HepG2 (cell line): ENCODE measurements around the gene RABGGTA. TPM values are rescaled to one million over a fixed set of nuclear protein-coding genes. Genes with fewer than 3 reads are reported as not detected.
A peak's percentile ranks its signal among the peaks of the same experiment; 100 is the strongest.

Experiments used
- CHD2 ChIP-seq: IDR thresholded peaks from 2 replicates; pipeline ENCODE4 v1.6.1; 2011; ENCODE audit warnings: low read depth, low read length, improper control_type of control experiment
- NCOR1 ChIP-seq: fragments of 200-600 bp; sonication (generic); IDR thresholded peaks from 2 replicates; pipeline ENCODE4 v1.7.0; 2017; ENCODE audit warnings: antibody characterized with exemption, low read length, borderline replicate concordance
- RBAK ChIP-seq: sonication (generic); formaldehyde crosslinking; IDR thresholded peaks from 2 replicates; pipeline ENCODE4 v1.5.1; 2020; ENCODE audit warnings: mild to moderate bottlenecking, missing genetic modification reagents
- RFX5 ChIP-seq: IDR thresholded peaks from 2 replicates; pipeline ENCODE4 v1.6.1; 2011; ENCODE audit warnings: low read depth, low read length, improper control_type of control experiment
- SIX1 ChIP-seq: sonication (generic); formaldehyde crosslinking; IDR thresholded peaks from 2 replicates; pipeline ENCODE4 v1.4.0; 2020; ENCODE audit warnings: missing genetic modification reagents, borderline replicate concordance
- ZNF136 ChIP-seq: sonication (generic); formaldehyde crosslinking; IDR thresholded peaks from 2 replicates; pipeline ENCODE4 v1.8.1; 2022; ENCODE audit warnings: low read depth, mild to moderate bottlenecking, moderate library complexity, missing genetic modification reagents
- ZNF354B ChIP-seq: sonication (generic); formaldehyde crosslinking; IDR thresholded peaks from 2 replicates; pipeline ENCODE4 v1.8.0; 2022; ENCODE audit warnings: mild to moderate bottlenecking, missing genetic modification reagents
- ZNF615 ChIP-seq: sonication (generic); formaldehyde crosslinking; IDR thresholded peaks from 2 replicates; pipeline ENCODE4 v1.5.0; 2020; ENCODE audit warnings: mild to moderate bottlenecking, missing genetic modification reagents, borderline replicate concordance
- ZNF841 ChIP-seq: sonication (generic); formaldehyde crosslinking; IDR thresholded peaks from 2 replicates; pipeline ENCODE4 v1.8.1; 2023; ENCODE audit warnings: missing genetic modification reagents, borderline replicate concordance
- ZSCAN9 ChIP-seq: IDR thresholded peaks from 2 replicates; pipeline ENCODE4 v1.6.1; 2016; ENCODE audit warnings: borderline replicate concordance
- polyA plus RNA-seq, 8 experiments: library from polyadenylated mRNA; depleted of rRNA in 3 of 8; stranded (reverse) in 7 of 8; unstranded in 1 of 8; fragments of >200 nt; fragmentation: Illumina TruSeq in 4 of 8; extraction: Trizol in 4 of 8; gene quantifications; 2 replicates each; pipeline versions ENCODE4 v1.2.1 to v1.2.3, GENCODE V29; 2011 to 2016; ENCODE audit warnings: low read depth in 4 of 8, missing spikeins in 1 of 8, mixed read lengths in 1 of 8; ENCODE audit not compliant: insufficient read depth in 1 of 8
- total RNA-seq, 5 experiments: library from RNA; depleted of rRNA; stranded (reverse); fragments of >200 nt; fragmentation: Illumina TruSeq; extraction: Trizol; gene quantifications; 2 replicates each; pipeline ENCODE4 v1.2.3, GENCODE V29; 2016; ENCODE audit warnings: low read depth in 1 of 5
- TF ChIP-seq, protein P1 (sequence below): sonication (generic); formaldehyde crosslinking; IDR thresholded peaks from 2 replicates; pipeline ENCODE4 v1.4.0; 2020; ENCODE audit warnings: missing genetic modification reagents
- TF ChIP-seq, protein P2 (sequence below): sonication (generic); formaldehyde crosslinking; IDR thresholded peaks from 2 replicates; pipeline ENCODE4 v1.8.0; 2022; ENCODE audit warnings: missing genetic modification reagents, mild to moderate bottlenecking, inconsistent platforms, borderline replicate concordance
- TF ChIP-seq, protein P3 (sequence below): sonication (generic); formaldehyde crosslinking; IDR thresholded peaks from 2 replicates; pipeline ENCODE4 v1.4.0; 2020; ENCODE audit warnings: mild to moderate bottlenecking, low read depth, missing genetic modification reagents
- TF ChIP-seq, protein P4 (sequence below): sonication (generic); formaldehyde crosslinking; IDR thresholded peaks from 2 replicates; pipeline ENCODE4 v1.5.1; 2020; ENCODE audit warnings: missing genetic modification reagents, mild to moderate bottlenecking, borderline replicate concordance
- TF ChIP-seq, protein P5 (sequence below): sonication (generic); formaldehyde crosslinking; IDR thresholded peaks from 2 replicates; pipeline ENCODE4 v1.5.1; 2020; ENCODE audit warnings: missing genetic modification reagents, mild to moderate bottlenecking, borderline replicate concordance
- TF ChIP-seq, protein P6 (sequence below): IDR thresholded peaks from 2 replicates; pipeline ENCODE4 v1.6.1; 2018; ENCODE audit warnings: missing genetic modification reagents
- TF ChIP-seq, protein P7 (sequence below): IDR thresholded peaks from 2 replicates; pipeline ENCODE4 v1.6.1; 2016
- TF ChIP-seq, protein P8 (sequence below), 2 experiments: fragments of 450-650 bp in 1 of 2; sonication (generic) in 1 of 2; formaldehyde crosslinking; IDR thresholded peaks; 2 replicates each; pipeline versions ENCODE4 v1.5.0 to v1.8.0; 2020 to 2022; ENCODE audit warnings: mild to moderate bottlenecking in 1 of 2, missing genetic modification reagents in 1 of 2

RABGGTA gene
- total and polyA plus RNA-seq, 2 of the 13 experiments (the other 11 are each of a cell fraction or from before 2014, with no cell fraction given): 57.9 to 90.8 TPM

DNA sequence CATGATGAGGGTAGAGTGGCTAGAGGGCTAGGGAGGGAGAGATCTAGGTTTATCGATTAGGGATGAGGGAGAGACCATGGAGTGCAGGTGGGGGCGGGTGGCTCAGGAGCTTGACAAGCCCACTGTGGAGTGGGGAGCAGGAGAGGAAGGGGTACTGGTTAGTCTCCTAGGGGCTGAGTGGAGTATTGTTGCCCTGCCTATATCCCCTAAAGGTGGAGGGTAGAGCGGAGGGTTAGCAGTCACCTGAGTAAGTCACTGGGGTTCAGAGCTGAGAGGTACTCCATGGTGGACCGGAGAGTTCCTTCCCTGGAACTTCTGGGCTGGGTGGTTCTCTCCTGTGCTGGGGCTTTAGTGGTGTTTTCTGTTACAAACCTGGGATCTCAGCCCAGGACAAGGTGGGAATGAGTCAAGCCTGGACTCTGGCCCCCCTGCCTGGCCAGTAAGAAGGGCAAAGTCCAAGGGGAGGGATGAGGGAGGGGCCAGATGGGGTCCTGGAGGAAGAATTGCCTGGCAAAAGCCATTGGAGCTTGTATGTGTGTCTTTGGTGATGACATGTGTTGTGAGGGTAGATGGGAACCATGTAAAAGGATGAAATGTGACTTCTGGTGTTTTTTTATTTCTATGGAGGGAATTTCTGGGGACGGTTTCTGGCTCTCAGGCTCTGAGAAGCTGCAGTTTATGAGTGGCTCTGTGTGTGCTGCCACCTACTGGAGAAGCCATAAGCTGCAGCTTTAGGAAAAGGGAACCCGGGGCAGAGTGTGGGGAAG is 36.4 kb upstream of the RABGGTA start, which contains the start of gene CIDEB (continued):
- TF ChIP-seq, protein P1, sequence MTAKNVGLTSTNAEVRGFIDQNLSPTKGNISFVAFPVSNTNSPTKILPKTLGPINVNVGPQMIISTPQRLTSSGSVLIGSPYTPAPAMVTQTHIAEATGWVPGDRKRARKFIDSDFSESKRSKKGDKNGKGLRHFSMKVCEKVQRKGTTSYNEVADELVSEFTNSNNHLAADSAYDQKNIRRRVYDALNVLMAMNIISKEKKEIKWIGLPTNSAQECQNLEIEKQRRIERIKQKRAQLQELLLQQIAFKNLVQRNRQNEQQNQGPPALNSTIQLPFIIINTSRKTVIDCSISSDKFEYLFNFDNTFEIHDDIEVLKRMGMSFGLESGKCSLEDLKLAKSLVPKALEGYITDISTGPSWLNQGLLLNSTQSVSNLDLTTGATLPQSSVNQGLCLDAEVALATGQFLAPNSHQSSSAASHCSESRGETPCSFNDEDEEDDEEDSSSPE (CRISPR knock-in tag): peak; percentile 55; the same call in 1 of the 2 replicates
- TF ChIP-seq RBAK (CRISPR knock-in tag): no peak
- TF ChIP-seq, protein P2, sequence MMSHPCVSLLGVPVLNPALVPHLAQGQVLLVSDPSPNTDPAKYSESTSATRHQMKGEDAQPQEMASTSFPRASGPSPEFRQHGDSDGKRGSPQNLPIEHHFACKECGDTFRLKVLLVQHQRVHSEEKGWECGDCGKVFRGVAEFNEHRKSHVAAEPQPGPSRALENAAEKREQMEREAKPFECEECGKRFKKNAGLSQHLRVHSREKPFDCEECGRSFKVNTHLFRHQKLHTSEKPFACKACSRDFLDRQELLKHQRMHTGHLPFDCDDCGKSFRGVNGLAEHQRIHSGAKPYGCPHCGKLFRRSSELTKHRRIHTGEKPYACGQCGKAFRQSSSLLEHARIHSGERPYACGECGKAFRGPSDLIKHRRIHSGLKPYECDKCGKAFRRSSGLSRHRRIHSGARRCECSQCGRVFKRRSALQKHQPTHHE (CRISPR knock-in tag): no peak
- TF ChIP-seq, protein P3, sequence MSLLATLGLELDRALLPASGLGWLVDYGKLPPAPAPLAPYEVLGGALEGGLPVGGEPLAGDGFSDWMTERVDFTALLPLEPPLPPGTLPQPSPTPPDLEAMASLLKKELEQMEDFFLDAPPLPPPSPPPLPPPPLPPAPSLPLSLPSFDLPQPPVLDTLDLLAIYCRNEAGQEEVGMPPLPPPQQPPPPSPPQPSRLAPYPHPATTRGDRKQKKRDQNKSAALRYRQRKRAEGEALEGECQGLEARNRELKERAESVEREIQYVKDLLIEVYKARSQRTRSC (CRISPR knock-in tag): peak; percentile 63
- peak; percentile 100 for TF ChIP-seq NCOR1
- TF ChIP-seq, protein P4, sequence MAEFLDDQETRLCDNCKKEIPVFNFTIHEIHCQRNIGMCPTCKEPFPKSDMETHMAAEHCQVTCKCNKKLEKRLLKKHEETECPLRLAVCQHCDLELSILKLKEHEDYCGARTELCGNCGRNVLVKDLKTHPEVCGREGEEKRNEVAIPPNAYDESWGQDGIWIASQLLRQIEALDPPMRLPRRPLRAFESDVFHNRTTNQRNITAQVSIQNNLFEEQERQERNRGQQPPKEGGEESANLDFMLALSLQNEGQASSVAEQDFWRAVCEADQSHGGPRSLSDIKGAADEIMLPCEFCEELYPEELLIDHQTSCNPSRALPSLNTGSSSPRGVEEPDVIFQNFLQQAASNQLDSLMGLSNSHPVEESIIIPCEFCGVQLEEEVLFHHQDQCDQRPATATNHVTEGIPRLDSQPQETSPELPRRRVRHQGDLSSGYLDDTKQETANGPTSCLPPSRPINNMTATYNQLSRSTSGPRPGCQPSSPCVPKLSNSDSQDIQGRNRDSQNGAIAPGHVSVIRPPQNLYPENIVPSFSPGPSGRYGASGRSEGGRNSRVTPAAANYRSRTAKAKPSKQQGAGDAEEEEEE (CRISPR knock-in tag): peak; percentile 48; the same call in 1 of the 2 replicates
- TF ChIP-seq ZNF841 (CRISPR knock-in tag): no peak
- TF ChIP-seq, protein P5, sequence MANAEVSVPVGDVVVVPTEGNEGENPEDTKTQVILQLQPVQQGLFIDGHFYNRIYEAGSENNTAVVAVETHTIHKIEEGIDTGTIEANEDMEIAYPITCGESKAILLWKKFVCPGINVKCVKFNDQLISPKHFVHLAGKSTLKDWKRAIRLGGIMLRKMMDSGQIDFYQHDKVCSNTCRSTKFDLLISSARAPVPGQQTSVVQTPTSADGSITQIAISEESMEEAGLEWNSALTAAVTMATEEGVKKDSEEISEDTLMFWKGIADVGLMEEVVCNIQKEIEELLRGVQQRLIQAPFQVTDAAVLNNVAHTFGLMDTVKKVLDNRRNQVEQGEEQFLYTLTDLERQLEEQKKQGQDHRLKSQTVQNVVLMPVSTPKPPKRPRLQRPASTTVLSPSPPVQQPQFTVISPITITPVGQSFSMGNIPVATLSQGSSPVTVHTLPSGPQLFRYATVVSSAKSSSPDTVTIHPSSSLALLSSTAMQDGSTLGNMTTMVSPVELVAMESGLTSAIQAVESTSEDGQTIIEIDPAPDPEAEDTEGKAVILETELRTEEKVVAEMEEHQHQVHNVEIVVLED: no peak; the same call in 1 of the 2 replicates
- TF ChIP-seq ZSCAN9: peak; percentile 95
- TF ChIP-seq, protein P6, sequence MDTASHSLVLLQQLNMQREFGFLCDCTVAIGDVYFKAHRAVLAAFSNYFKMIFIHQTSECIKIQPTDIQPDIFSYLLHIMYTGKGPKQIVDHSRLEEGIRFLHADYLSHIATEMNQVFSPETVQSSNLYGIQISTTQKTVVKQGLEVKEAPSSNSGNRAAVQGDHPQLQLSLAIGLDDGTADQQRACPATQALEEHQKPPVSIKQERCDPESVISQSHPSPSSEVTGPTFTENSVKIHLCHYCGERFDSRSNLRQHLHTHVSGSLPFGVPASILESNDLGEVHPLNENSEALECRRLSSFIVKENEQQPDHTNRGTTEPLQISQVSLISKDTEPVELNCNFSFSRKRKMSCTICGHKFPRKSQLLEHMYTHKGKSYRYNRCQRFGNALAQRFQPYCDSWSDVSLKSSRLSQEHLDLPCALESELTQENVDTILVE: peak; percentile 92; the same call in 1 of the 2 replicates
- peak; percentile 39; the same call in 1 of the 2 replicates for TF ChIP-seq RFX5
- 0 out of 2 replicates have a peak, but pooled peaks have one; percentile 50 for TF ChIP-seq SIX1 (CRISPR knock-in tag)
- TF ChIP-seq ZNF615 (CRISPR knock-in tag): no peak
- no peak for TF ChIP-seq ZNF354B
- TF ChIP-seq CHD2: no peak; the same call in 1 of the 2 replicates
- TF ChIP-seq, protein P7, sequence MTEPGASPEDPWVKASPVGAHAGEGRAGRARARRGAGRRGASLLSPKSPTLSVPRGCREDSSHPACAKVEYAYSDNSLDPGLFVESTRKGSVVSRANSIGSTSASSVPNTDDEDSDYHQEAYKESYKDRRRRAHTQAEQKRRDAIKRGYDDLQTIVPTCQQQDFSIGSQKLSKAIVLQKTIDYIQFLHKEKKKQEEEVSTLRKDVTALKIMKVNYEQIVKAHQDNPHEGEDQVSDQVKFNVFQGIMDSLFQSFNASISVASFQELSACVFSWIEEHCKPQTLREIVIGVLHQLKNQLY (CRISPR knock-in tag): peak; percentile 75
- TF ChIP-seq, protein P8, sequence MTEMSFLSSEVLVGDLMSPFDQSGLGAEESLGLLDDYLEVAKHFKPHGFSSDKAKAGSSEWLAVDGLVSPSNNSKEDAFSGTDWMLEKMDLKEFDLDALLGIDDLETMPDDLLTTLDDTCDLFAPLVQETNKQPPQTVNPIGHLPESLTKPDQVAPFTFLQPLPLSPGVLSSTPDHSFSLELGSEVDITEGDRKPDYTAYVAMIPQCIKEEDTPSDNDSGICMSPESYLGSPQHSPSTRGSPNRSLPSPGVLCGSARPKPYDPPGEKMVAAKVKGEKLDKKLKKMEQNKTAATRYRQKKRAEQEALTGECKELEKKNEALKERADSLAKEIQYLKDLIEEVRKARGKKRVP (CRISPR knock-in tag; IDR thresholded peaks at IDR 0.05): no peak
- peak; percentile 97 for TF ChIP-seq ZNF136 (CRISPR knock-in tag)
